Measurements from ENCODE around the gene FHAD1.
A peak's percentile ranks its signal among the peaks of the same experiment; 100 is the strongest.

The FHAD1 gene

GRCh38 chr1:15410223-15410883, 163.3 kb downstream of the FHAD1 start:
- Histone ChIP-seq H2AFZ (ENCODE audit: low read length) (peak overlapping the region; percentile 61; the same call in 1 of the 2 replicates), H3K79me2 (ENCODE audit: low read length) (peaks cover 28% of the 10 kb centered on the region)

GRCh38 chr1:15410884-15411245, 163.8 kb downstream of the FHAD1 start:
- Histone ChIP-seq H3K9ac (ENCODE audit: low read length) (peak overlapping the region; percentile 82), H3K4me1 (ENCODE audit: low read length) (no peaks in the 10 kb centered on the region), H3K36me3 (replicated peaks; ENCODE audit: insufficient read depth, low read length) (no peaks in the 10 kb centered on the region), H3K4me3 (ENCODE audit: low read length) (peak overlapping the region; percentile 96), H3K9me2 (replicated peaks; ENCODE audit: insufficient read depth, low read length) (no peaks in the 10 kb centered on the region), H3F3A (ENCODE audit: insufficient read depth, low read length) (no peaks in the 10 kb centered on the region), H3K9me3 (replicated peaks; ENCODE audit: insufficient read depth, low read length) (no peaks in the 10 kb centered on the region), H4K20me1 (ENCODE audit: insufficient read depth, low read length) (no peaks in the 10 kb centered on the region), H2AFZ (ENCODE audit: low read length) (0 out of 2 replicates have a peak overlapping the region, but pooled peaks have one; percentile 61), H3K27ac (ENCODE audit: low read length) (no peak overlapping the region), H3K27me3 (replicated peaks; ENCODE audit: insufficient read depth, low read length) (peaks cover 21% of the 10 kb centered on the region), H3K4me2 (ENCODE audit: low read depth, low read length) (peak overlapping the region; percentile 94), H3K79me2 (ENCODE audit: low read length) (peaks cover 28% of the 10 kb centered on the region)
- TF ChIP-seq CTCF (IDR thresholded peaks at IDR 0.05; ENCODE audit: low read length) (no peak), EZH2 (optimal IDR thresholded peaks at IDR 0.05; ENCODE audit: low read depth, low read length) (no peak), EZH2phosphoT487 (IDR thresholded peaks at IDR 0.05; ENCODE audit: low read length) (no peak)
- DNase-seq, result no peak

More at GRCh38 chr1:15410223-15410883, 163.3 kb downstream of the FHAD1 start:
- Histone ChIP-seq H3K27ac (ENCODE audit: low read length) (no peak overlapping the region), H4K20me1 (ENCODE audit: insufficient read depth, low read length) (no peaks in the 10 kb centered on the region), H3K4me3 (ENCODE audit: low read length) (peak overlapping the region; percentile 96), H3K9ac (ENCODE audit: low read length) (peak overlapping the region; percentile 82), H3K36me3 (replicated peaks; ENCODE audit: insufficient read depth, low read length) (no peaks in the 10 kb centered on the region), H3K4me2 (ENCODE audit: low read depth, low read length) (peak overlapping the region; percentile 94), H3K4me1 (ENCODE audit: low read length) (no peaks in the 10 kb centered on the region), H3F3A (ENCODE audit: insufficient read depth, low read length) (no peaks in the 10 kb centered on the region), H3K9me2 (replicated peaks; ENCODE audit: insufficient read depth, low read length) (no peaks in the 10 kb centered on the region), H3K27me3 (replicated peaks; ENCODE audit: insufficient read depth, low read length) (peaks cover 21% of the 10 kb centered on the region), H3K9me3 (replicated peaks; ENCODE audit: insufficient read depth, low read length) (no peaks in the 10 kb centered on the region)
- DNase-seq, result no peak
- TF ChIP-seq CTCF (IDR thresholded peaks at IDR 0.05; ENCODE audit: low read length), result no peak
- no peak for TF ChIP-seq EZH2 (optimal IDR thresholded peaks at IDR 0.05; ENCODE audit: low read depth, low read length)
- TF ChIP-seq EZH2phosphoT487 (IDR thresholded peaks at IDR 0.05; ENCODE audit: low read length), result no peak

- TF ChIP-seq EZH2 (optimal IDR thresholded peaks at IDR 0.05; ENCODE audit: low read depth, low read length), result no peak
- TF ChIP-seq CTCF (IDR thresholded peaks at IDR 0.05; ENCODE audit: low read length), result no peak
- TF ChIP-seq EZH2phosphoT487 (IDR thresholded peaks at IDR 0.05; ENCODE audit: low read length), result no peak
- no peak for DNase-seq
- Histone ChIP-seq H3K9me3 (replicated peaks; ENCODE audit: insufficient read depth, low read length) (no peaks in the 10 kb centered on the region), H3K4me2 (ENCODE audit: low read depth, low read length) (peak overlapping the region; percentile 94; the same call in 1 of the 2 replicates), H4K20me1 (ENCODE audit: insufficient read depth, low read length) (no peaks in the 10 kb centered on the region), H3K27me3 (replicated peaks; ENCODE audit: insufficient read depth, low read length) (peaks cover 21% of the 10 kb centered on the region), H3K27ac (ENCODE audit: low read length) (no peak overlapping the region), H3K4me1 (ENCODE audit: low read length) (no peaks in the 10 kb centered on the region), H3K79me2 (ENCODE audit: low read length) (peaks cover 28% of the 10 kb centered on the region), H3F3A (ENCODE audit: insufficient read depth, low read length) (no peaks in the 10 kb centered on the region), H3K9me2 (replicated peaks; ENCODE audit: insufficient read depth, low read length) (no peaks in the 10 kb centered on the region), H2AFZ (ENCODE audit: low read length) (no peak overlapping the region), H3K36me3 (replicated peaks; ENCODE audit: insufficient read depth, low read length) (no peaks in the 10 kb centered on the region), H3K4me3 (ENCODE audit: low read length) (no peak overlapping the region), H3K9ac (ENCODE audit: low read length) (no peak overlapping the region)
Measured at GRCh38 chr1:15411593-15412137, 164.6 kb downstream of the FHAD1 start.

All from MM.1S (cell line).